ENCODE data around the gene AP5Z1.

DNA sequence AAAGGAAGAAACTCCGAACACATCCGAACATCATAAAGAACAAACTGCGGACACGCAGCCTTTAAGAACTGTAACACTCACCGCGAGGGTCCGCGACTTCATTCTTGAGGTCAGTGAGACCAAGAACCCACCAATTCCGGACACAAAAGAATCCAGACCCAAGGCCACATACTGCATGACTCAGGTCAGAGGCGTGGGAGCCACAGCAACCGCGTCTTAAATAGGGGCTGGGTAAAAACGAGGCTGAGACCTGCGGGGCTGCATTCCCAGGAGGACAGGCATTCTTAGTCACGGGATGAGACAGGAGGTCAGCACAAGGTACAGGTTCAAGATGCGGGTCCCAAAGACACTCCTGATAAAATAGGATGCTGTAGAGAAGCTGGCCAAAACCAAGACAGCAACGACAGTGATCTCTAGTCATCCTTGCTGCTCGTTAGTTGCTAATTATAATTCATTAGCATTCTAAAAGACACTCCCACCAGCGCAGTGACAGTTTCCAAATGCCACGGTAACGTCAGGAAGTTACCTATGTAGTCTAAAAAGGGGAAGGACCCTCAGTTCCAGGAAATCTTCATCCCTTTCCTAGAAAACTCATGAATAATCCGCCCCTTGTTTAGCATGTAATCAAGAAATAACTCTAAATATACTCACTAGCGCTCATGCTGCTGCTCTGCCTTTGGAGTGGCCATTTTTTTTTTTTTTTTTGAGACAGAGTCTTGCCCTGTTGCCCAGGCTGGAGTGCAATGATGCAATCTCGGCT is 19.3 kb downstream of the AP5Z1 start:
- TF ChIP-seq, protein P1, sequence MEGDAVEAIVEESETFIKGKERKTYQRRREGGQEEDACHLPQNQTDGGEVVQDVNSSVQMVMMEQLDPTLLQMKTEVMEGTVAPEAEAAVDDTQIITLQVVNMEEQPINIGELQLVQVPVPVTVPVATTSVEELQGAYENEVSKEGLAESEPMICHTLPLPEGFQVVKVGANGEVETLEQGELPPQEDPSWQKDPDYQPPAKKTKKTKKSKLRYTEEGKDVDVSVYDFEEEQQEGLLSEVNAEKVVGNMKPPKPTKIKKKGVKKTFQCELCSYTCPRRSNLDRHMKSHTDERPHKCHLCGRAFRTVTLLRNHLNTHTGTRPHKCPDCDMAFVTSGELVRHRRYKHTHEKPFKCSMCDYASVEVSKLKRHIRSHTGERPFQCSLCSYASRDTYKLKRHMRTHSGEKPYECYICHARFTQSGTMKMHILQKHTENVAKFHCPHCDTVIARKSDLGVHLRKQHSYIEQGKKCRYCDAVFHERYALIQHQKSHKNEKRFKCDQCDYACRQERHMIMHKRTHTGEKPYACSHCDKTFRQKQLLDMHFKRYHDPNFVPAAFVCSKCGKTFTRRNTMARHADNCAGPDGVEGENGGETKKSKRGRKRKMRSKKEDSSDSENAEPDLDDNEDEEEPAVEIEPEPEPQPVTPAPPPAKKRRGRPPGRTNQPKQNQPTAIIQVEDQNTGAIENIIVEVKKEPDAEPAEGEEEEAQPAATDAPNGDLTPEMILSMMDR (IDR thresholded peaks at IDR 0.05; ENCODE audit: low read depth, low read length): no peak
- no peak for TF ChIP-seq POLR2A (IDR thresholded peaks at IDR 0.05; ENCODE audit: extremely low read depth, insufficient read length)

Data from NB4 (cell line).